Measurements from ENCODE around the gene HRK. TPM values are rescaled to one million over a fixed set of nuclear protein-coding genes. Genes with fewer than 3 reads are reported as not detected.

Gene HRK
- total RNA-seq, 2 donors from 2014 or later: 0.08 TPM; not detected in 1

GRCh38 chr12:116924558-116925453 lies 43.6 kb upstream of the HRK start:
- Histone ChIP-seq H3K9me3 (no peaks in the 10 kb centered on the region), H3K4me1 (peaks cover 0 to 22% of the 10 kb centered on the region in 2 donors), H3K27me3 (no peaks in the 10 kb centered on the region), H3K4me3 (no peak overlapping the region), H3K36me3 (peaks cover 11% of the 10 kb centered on the region), H3K27ac (no peak overlapping the region)
- DNase-seq (ENCODE audit: low spot score): no peak
- no peak for TF ChIP-seq CTCF (IDR thresholded peaks at IDR 0.05)

- Histone ChIP-seq H3K36me3 (no peaks in the 10 kb centered on the region), H3K4me1 (peaks cover 0 to 18% of the 10 kb centered on the region in 2 donors), H3K27me3 (no peaks in the 10 kb centered on the region), H3K4me3 (no peak overlapping the region), H3K9me3 (no peaks in the 10 kb centered on the region), H3K27ac (no peak overlapping the region)
- TF ChIP-seq CTCF (IDR thresholded peaks at IDR 0.05): no peak
- DNase-seq (ENCODE audit: low spot score): no peak
Observed at GRCh38 chr12:116922194-116922897, 41.1 kb upstream of the HRK start.

GRCh38 chr12:116920939-116921338 lies 39.7 kb upstream of the HRK start:
- H3K27ac ChIP-seq: no peak overlapping the region
- no peaks in the 10 kb centered on the region for H3K36me3 ChIP-seq
- H3K4me1 ChIP-seq: peaks cover 0 to 23% of the 10 kb centered on the region in 2 donors
- no peak for DNase-seq (ENCODE audit: low spot score)
- TF ChIP-seq CTCF (IDR thresholded peaks at IDR 0.05): no peak
- H3K9me3 ChIP-seq: no peaks in the 10 kb centered on the region
- no peak overlapping the region for H3K4me3 ChIP-seq
- H3K27me3 ChIP-seq: no peaks in the 10 kb centered on the region

- H3K4me1 ChIP-seq: peaks cover 0 to 13% of the 10 kb centered on the region in 2 donors
- no peak for DNase-seq (ENCODE audit: low spot score)
- no peaks in the 10 kb centered on the region for H3K9me3 ChIP-seq
- no peak overlapping the region for H3K4me3 ChIP-seq
- H3K27me3 ChIP-seq: no peaks in the 10 kb centered on the region
- H3K36me3 ChIP-seq: no peaks in the 10 kb centered on the region
- no peak overlapping the region for H3K27ac ChIP-seq
- TF ChIP-seq CTCF (IDR thresholded peaks at IDR 0.05): no peak
Observed at GRCh38 chr12:116919706-116920485, 38.7 kb upstream of the HRK start.

GRCh38 chr12:116919247-116919661 lies 38.0 kb upstream of the HRK start:
- Histone ChIP-seq H3K4me1 (peaks cover 0 to 12% of the 10 kb centered on the region in 2 donors), H3K27me3 (no peaks in the 10 kb centered on the region), H3K4me3 (no peak overlapping the region), H3K36me3 (no peaks in the 10 kb centered on the region), H3K27ac (no peak overlapping the region), H3K9me3 (no peaks in the 10 kb centered on the region)
- TF ChIP-seq CTCF (IDR thresholded peaks at IDR 0.05): no peak
- no peak for DNase-seq (ENCODE audit: low spot score)

All from right atrium auricular region (tissue), 2 donors.